Esophagus squamous epithelium (tissue), 5 donors: Measurements from ENCODE around the gene HOXC9. TPM values are rescaled to one million over a fixed set of nuclear protein-coding genes. Genes with fewer than 3 reads are reported as not detected.
A peak's percentile ranks its signal among the peaks of the same experiment; 100 is the strongest.

Source experiments
- DNase-seq: peaks from one replicate; lab custom pipeline; 2025; lab: John Stamatoyannopoulos, UW
- H3K27ac ChIP-seq, 4 donors: fragments of 200-600 bp; sonication (generic); one replicate each; pipeline ENCODE4 v1.5.1; 2016 to 2019; ENCODE audit warnings: mild to moderate bottlenecking in 1 of 4
- H3K27me3 ChIP-seq, 4 donors: fragments of 200-600 bp; sonication (generic); 1 replicate in 3 of 4; 2 replicates in 1 of 4; pipeline versions ENCODE4 v1.5.1 to v1.6.0; 2017 to 2021; ENCODE audit warnings: antibody characterized with exemption in 1 of 4
- H3K36me3 ChIP-seq, 3 donors: fragments of 200-600 bp; sonication (generic); one replicate each; pipeline ENCODE4 v1.5.1; 2016 to 2019
- H3K4me1 ChIP-seq, 3 donors: fragments of 200-600 bp; sonication (generic); one replicate each; pipeline ENCODE4 v1.5.1; 2017 to 2019
- H3K4me3 ChIP-seq, 4 donors: fragments of 200-600 bp; sonication (generic); 1 replicate in 3 of 4; 2 replicates in 1 of 4; pipeline ENCODE4 v1.5.1; 2016 to 2019; ENCODE audit warnings: mild to moderate bottlenecking in 2 of 4, moderate library complexity in 1 of 4
- H3K9me3 ChIP-seq, 3 donors: fragments of 200-600 bp; sonication (generic); one replicate each; pipeline ENCODE4 v1.5.1; 2016 to 2019
- CTCF ChIP-seq, 6 experiments: fragments of 450-650 bp in 4 of 6; fragments of 200-600 bp in 2 of 6; sonication (generic) in 2 of 6; IDR thresholded peaks; one replicate each; pipeline ENCODE4 v1.5.1; 2016 to 2019; ENCODE audit warnings: antibody characterized with exemption in 6 of 6, mild to moderate bottlenecking in 4 of 6, moderate library complexity in 4 of 6
- POLR2A ChIP-seq, 4 donors: fragments of 450-650 bp; IDR thresholded peaks; one replicate each; pipeline ENCODE4 v1.6.1; 2017; ENCODE audit warnings: antibody characterized with exemption in 4 of 4, mild to moderate bottlenecking in 4 of 4, moderate library complexity in 3 of 4
- WGBS, 2 donors: methylation state at CpG; one replicate each; pipeline ENCODE4 v1.1.5; 2018; 5-methylcytosine and 5-hydroxymethylcytosine counted together
- intact Hi-C: fragments of 100-400 bp; cut with DNase I; formaldehyde crosslinking; loops from one replicate; pipeline ENCODE4 v1.15.0; 2022
- total RNA-seq, 4 donors: library from RNA; depleted of rRNA; stranded (reverse); fragments of >200 nt; gene quantifications; one replicate each; pipeline ENCODE4 v1.1.0, GENCODE V29; 2016
- donor health status: DM: yes; HTN: yes; CAD: no.

The HOXC9 gene
- total RNA-seq, 4 donors from 2014 or later: 1.5 TPM; not detected in 3

GRCh38 chr12:54044425-54045103, 44.6 kb downstream of the HOXC9 start:
- H3K27ac ChIP-seq: no peak overlapping the region
- H3K27me3 ChIP-seq: peaks cover 0 to 80% (median 3%) of the 10 kb centered on the region in 4 donors
- no peaks in the 10 kb centered on the region for H3K9me3 ChIP-seq
- WGBS, 2 donors: 30 to 61% methylated on average over 5 of the region's 5 CpGs
- H3K36me3 ChIP-seq: no peaks in the 10 kb centered on the region
- H3K4me1 ChIP-seq: peaks cover 0 to 86% (median 3%) of the 10 kb centered on the region in 3 donors
- intact Hi-C loops: no loop called here
- no peak for DNase-seq
- no peak overlapping the region for H3K4me3 ChIP-seq
- TF ChIP-seq CTCF (IDR thresholded peaks at IDR 0.05) (no peak), POLR2A (IDR thresholded peaks at IDR 0.05) (no peak)

- Histone ChIP-seq H3K27ac (no peak overlapping the region), H3K4me1 (peaks cover 0 to 86% (median 3%) of the 10 kb centered on the region in 3 donors), H3K27me3 (peaks cover 0 to 78% (median 3%) of the 10 kb centered on the region in 4 donors), H3K36me3 (no peaks in the 10 kb centered on the region), H3K4me3 (no peak overlapping the region), H3K9me3 (no peaks in the 10 kb centered on the region)
- intact Hi-C loops: no loop called here
- DNase-seq: no peak
- no peak for TF ChIP-seq CTCF (IDR thresholded peaks at IDR 0.05)
- no peak for TF ChIP-seq POLR2A (IDR thresholded peaks at IDR 0.05)
Observed at GRCh38 chr12:54045401-54045800, 45.4 kb downstream of the HOXC9 start.

GRCh38 chr12:54045868-54046521, 46.0 kb downstream of the HOXC9 start:
- intact Hi-C loops: no loop called here
- Histone ChIP-seq H3K27ac (peak overlapping the region in 3 of 4 donors; percentile 77 to 96 (median 85)), H3K4me1 (peaks cover 3 to 86% (median 4%) of the 10 kb centered on the region in 3 donors), H3K4me3 (peak overlapping the region in 3 of 4 donors; percentile 46 to 60 (median 51)), H3K27me3 (peaks cover 0 to 83% (median 3%) of the 10 kb centered on the region in 4 donors), H3K9me3 (no peaks in the 10 kb centered on the region), H3K36me3 (no peaks in the 10 kb centered on the region)
- DNase-seq: no peak
- 31 to 38% methylated on average over 15 to 16 of the region's 16 CpGs for WGBS, 2 donors
- TF ChIP-seq CTCF (IDR thresholded peaks at IDR 0.05) (no peak), POLR2A (IDR thresholded peaks at IDR 0.05) (no peak)

GRCh38 chr12:54046809-54047159, 46.8 kb downstream of the HOXC9 start:
- intact Hi-C loops: no loop called here
- H3K27me3 ChIP-seq: peaks cover 0 to 85% (median 2%) of the 10 kb centered on the region in 4 donors

More at GRCh38 chr12:54046809-54047159, 46.8 kb downstream of the HOXC9 start:
- Histone ChIP-seq H3K4me1 (peaks cover 3 to 87% (median 8%) of the 10 kb centered on the region in 3 donors), H3K27ac (peak overlapping the region; percentile 68 to 96 (median 81)), H3K9me3 (no peaks in the 10 kb centered on the region), H3K4me3 (peak overlapping the region; percentile 33 to 60 (median 48)), H3K36me3 (no peaks in the 10 kb centered on the region)
- TF ChIP-seq POLR2A (IDR thresholded peaks at IDR 0.05) (no peak), CTCF (IDR thresholded peaks at IDR 0.05) (no peak)
- WGBS, 2 donors: 22 to 34% methylated on average over 9 to 14 of the region's 27 CpGs
- DNase-seq: no peak
